Fibroblast of lung (primary cell): ENCODE measurements around the gene ATXN1.

Experiments used
- EZH2 ChIP-seq: IDR thresholded peaks from 2 replicates; pipeline ENCODE4 v1.5.1; 2012; ENCODE audit warnings: low read length, control low read depth, mild to moderate bottlenecking; ENCODE audit errors: missing control alignments
- TF ChIP-seq, protein P1 (sequence below), 2 donors: IDR thresholded peaks in 1 of 2; conservative IDR thresholded peaks in 1 of 2; 1 replicate in 1 of 2; 2 replicates in 1 of 2; pipeline ENCODE4 v1.5.1; 2011 to 2012; ENCODE audit warnings: low read length in 2 of 2, control low read depth in 1 of 2, inconsistent platforms in 1 of 2, low read depth in 1 of 2, mild to moderate bottlenecking in 1 of 2

- TF ChIP-seq, protein P1, sequence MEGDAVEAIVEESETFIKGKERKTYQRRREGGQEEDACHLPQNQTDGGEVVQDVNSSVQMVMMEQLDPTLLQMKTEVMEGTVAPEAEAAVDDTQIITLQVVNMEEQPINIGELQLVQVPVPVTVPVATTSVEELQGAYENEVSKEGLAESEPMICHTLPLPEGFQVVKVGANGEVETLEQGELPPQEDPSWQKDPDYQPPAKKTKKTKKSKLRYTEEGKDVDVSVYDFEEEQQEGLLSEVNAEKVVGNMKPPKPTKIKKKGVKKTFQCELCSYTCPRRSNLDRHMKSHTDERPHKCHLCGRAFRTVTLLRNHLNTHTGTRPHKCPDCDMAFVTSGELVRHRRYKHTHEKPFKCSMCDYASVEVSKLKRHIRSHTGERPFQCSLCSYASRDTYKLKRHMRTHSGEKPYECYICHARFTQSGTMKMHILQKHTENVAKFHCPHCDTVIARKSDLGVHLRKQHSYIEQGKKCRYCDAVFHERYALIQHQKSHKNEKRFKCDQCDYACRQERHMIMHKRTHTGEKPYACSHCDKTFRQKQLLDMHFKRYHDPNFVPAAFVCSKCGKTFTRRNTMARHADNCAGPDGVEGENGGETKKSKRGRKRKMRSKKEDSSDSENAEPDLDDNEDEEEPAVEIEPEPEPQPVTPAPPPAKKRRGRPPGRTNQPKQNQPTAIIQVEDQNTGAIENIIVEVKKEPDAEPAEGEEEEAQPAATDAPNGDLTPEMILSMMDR (conservative IDR thresholded peaks at IDR 0.05 in 1 of 2, IDR thresholded peaks at IDR 0.05 in 1 of 2; ENCODE audit: low read depth in 1 of 2, low read length in 2 of 2) = no peak
- no peak for TF ChIP-seq EZH2
Observed at GRCh38 chr6:16471222-16471909, 289.9 kb downstream of the ATXN1 start.
